NK-92 (cell line): ENCODE data around the gene SPATA46.
"Not testable (repeated sequence)": the region's sequence is repeated elsewhere in the genome, so short reads cannot be mapped to it uniquely, and the experiment has no call there.

Source experiments
- DNase-seq: peaks from one replicate; lab custom pipeline; 2025; ENCODE audit not compliant: unreplicated experiment; lab: John Stamatoyannopoulos, UW

Gene SPATA46

DNA sequence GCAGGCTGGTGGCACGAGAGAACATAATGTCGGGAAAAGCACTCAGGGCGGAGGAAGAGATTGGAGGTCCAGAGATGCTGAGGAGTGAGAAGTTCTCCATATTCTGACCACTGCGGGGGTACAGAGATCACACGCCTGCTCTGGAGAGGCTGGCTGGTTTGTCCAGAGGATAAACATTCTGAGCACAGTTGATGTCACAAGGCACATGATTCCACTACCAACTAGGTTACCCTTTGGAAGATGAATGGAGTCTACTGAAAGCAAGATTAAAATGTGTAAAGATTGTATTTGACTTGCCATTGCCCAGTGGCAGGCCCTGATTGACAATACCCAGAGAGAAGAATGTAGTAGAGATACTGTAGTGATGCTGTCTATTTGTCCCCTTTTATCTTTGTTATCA, at the start of gene SPATA46:
TSS of gene SPATA46 (minus strand) at position 164 of the 400 bp plus-strand sequence. CDS start at position 100, 64 bp downstream.
- DNase-seq, result no peak

DNA sequence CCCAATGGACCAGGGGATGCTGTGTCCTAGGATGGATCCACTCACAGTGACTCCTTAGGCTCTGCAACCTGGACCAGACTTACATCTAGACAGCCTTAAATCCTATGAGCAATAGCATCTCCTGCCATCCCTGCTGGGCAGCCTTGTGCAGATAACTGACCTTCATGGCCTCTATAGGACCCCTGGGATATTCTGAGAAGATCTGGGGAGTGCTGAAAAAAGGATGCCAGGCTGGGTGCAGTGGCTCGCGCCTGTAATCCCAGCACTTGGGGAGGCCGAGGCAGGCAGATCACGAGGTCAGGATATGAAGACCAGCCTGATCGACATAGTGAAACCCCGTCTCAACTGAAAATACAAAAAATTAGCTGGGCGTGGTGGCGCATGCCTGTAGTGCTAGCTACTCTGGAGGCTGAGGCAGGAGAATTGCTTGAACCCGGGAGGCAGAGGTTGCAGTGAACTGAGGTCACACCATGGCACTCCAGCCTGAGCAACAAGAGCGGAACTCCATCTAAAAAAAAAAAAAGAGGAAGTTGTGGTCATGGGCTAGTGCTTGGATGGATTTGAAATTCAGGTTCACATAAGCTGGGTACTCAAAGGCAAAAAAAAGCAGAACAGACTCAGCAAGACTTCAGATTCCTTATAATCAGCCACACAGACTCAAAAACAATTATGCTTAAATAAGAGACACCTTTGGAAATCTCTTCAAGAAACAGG, 46.2 kb upstream of the SPATA46 start:
- no peak for DNase-seq

DNA sequence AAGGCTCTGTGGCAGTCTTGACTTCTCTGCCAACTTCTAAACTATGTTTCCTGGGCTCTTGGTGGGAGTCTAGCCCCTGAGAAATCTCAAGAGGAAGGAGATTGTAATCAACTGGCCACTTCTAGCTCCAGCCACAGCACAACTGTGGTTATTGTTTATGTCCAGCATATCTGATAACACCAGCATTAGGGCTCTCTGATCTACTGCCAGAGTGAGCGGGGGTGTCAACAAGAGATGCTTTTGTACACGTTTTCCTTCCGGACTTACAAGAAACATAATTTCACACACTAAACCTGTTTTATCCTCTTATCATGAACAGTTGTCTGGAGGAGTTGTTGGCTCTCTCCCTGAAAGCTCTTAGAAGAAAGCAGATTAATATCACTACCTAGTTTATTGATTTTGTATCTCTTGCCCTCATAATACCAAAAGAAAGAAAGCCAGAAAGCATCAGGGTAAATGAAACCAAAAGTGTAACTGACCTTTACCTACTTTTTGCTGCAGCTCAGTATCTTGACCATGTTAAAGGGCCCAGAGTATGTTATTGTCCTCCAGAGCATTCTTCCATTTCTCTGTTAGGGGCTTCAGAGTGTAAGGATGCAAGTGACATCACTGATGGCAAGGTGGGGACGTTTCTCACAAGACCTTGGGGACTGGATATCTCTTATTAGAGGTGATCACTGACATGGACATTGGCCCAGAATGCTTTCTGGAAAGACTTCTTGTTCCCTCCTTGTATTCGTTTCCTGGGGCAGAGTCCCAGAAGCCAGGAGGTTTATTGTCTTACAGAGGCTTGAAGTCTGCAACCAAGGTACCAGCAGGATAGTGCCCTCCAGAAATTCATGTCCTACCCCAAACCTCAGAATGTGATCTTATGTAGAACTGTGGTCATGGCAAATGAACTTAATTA, 44.9 kb upstream of the SPATA46 start:
- DNase-seq, result no peak

DNA sequence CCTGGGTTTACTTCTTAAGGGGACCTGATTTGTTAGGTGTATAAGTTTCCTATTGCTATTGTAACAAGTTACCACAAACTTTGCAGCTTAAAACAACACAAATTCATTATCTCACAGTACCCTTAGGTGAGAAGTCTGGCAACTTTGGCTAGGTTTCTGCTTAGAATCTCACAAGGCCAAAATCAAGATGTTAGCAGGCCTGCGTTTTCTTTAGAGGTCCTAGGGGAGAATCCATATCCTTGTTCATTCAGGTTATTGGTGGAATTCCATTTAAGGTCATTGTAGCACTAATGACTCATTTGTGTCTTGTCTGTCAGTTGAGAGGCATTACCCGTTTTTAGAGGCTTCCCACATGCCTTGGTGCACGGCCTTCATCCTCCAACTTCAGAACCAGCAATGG, 43.5 kb upstream of the SPATA46 start:
- DNase-seq, result no peak

DNA sequence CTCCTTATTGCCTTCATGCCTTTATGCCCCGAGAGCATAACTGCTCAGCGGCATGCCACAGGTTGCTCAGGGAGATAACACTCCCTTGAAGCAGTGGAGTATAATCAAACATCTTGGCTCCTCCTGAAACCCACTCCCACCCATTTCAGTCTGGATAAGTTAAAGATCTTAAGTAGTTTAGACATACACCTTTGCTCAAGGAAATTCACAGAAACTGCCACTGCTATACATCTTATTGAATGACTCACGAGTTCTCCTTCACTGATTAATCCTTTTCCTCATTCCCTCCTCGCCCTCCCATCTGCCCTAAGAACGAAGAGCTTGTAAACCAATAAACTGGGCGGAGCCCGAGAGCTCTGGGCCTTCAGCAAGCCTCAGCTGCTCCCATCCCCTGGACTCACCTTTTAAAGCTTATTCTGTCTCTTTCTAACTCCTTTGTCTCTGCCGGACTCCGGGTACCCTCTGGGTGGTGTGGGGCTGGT, 42.8 kb upstream of the SPATA46 start:
- not testable (repeated sequence) for DNase-seq

DNA sequence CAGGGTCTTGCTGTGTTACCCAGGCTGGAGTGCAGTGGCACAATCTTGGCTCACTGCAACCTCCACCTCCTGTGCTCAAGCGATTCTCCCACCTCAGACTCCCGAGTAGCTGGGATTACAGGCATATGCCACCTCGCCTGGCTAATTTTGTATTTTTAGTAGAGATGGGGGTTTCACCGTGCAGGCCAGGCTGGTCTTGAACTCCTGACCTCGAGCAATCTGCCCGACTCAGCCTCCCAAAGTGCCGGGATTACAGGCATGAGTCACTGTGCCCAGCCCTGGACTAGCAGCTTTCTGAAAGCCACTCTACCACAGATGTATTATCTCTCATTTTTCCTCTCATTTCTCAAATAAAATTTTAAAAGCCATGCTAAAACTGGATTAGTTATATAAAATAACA, 41.9 kb upstream of the SPATA46 start:
- DNase-seq, result not testable (repeated sequence)

- no peak for DNase-seq
Measured at GRCh38 chr1:162417650-162418049, 41.0 kb upstream of the SPATA46 start.

- DNase-seq, result no peak
Measured at GRCh38 chr1:162416909-162417308, 40.3 kb upstream of the SPATA46 start.

DNA sequence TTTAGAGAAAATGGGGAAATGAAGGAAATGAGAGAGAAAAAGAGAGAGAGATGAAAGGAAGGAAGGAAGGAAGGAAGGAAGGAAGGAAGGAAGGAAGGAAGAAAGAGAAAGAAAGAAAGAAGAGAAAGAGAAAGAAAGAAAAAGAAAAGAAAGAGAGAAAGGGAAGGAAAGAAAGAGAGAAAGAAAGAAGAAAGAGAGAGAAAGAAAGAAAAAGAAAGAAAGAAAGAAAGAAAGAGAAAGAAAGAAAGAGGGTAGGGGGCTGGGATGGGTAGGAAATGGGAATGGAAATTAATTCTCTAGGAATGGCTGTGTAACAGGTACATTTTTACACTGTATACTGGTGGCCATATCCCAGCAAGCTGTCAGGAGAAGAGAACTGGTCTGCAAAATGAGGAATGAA, 39.6 kb upstream of the SPATA46 start:
- DNase-seq, result no peak

GRCh38 chr1:162412002-162412401, 35.3 kb upstream of the SPATA46 start, which contains the start of gene SH2D1B:
Gene SH2D1B (minus strand): TSS chr1:162412136. CDS start chr1:162412016, 120 bp downstream.
- DNase-seq, result no peak

GRCh38 chr1:162407539-162407938, 30.9 kb upstream of the SPATA46 start:
- no peak for DNase-seq

DNA sequence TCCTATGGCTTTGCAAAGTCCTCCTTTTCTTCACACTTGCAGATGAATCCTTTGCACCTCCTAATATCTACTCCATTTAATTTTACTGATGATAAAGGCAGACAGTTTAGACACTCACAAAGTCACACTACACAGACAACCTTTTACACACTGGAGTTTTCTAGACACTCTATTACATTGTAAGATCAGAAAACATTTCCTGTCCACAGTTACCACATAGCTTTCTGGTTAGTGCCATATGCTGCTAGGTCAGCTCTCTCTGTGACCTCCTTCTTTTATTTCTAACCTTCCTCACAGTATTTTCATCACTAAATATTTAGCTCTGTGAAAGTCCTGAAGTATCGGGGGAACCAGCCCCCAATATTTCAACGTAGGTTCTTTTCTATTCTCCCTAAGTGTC, 30.2 kb upstream of the SPATA46 start:
- DNase-seq, result no peak

DNA sequence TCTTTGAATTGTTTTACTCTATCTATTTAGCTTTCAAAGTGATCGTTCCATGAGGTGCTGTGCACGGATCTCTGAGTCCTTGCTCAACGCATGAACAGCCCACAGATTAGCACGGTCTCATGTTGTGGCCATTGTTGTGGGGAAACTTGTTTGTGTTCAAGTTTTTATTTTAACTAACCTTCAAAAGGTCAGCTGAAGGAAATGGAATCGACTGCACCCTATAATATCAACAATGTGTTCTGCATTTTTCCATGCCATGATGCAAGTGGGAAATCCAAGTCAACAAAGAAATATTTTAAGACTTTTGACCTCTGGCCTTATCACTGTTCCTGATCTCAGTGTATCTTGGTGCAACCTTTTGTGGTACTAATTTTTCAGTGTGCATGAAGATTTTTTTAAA, 29.1 kb upstream of the SPATA46 start:
- no peak for DNase-seq

DNA sequence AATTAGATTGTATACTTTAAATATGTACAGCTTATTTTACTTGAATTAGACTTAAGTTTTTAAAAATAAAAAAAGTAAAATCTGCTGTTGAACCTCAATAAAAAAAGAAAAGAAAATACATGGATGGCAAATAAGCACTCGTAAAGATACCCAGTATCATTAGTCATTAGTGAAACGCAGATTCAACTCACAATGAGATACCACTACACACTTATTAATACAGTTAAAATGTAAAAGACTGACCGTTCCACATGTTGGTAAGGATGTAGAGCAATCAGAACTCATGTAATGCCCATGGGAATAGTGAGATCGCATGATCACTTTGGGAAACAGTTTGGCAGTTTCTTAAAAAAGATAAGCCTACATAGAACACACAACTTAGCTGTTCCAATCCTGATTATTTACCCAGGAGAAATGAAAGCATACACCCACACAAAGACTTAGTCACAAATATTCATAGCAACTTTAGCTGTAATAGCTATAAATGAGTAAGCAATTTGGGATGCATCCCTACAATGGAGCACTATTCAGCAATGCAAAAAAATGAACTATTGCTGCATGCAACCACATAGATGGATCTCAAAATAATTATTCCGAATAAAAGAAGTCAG, 28.0 kb upstream of the SPATA46 start:
- DNase-seq, result no peak

DNA sequence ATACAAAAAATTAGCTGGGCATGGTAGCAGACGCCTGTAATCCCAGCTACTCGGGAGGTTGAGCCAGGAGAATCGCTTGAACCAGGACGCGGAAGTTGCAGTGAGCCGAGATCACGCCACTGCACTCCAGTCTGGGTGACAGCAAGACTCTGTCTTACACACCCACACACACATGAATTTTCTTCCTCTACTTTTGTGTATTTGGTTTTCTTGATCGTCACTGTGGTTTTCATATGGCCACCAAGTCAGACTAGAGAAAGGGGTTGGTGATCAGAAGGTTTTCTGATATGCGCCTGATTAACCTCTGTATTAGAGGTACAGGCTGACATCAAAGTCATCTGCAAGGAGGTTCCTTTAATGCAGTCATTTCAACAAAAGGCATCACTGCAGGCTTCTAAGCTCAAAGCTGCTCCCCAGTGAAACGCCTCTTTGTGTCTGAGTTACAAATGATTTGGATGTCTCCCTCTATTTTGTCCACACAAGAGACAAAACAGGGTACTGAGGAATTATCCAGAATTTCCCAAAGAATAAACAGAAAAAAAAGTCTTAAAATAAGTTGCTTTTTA, 24.2 kb upstream of the SPATA46 start:
- DNase-seq, result no peak

GRCh38 chr1:162398999-162399580, 22.4 kb upstream of the SPATA46 start:
- no peak for DNase-seq

DNA sequence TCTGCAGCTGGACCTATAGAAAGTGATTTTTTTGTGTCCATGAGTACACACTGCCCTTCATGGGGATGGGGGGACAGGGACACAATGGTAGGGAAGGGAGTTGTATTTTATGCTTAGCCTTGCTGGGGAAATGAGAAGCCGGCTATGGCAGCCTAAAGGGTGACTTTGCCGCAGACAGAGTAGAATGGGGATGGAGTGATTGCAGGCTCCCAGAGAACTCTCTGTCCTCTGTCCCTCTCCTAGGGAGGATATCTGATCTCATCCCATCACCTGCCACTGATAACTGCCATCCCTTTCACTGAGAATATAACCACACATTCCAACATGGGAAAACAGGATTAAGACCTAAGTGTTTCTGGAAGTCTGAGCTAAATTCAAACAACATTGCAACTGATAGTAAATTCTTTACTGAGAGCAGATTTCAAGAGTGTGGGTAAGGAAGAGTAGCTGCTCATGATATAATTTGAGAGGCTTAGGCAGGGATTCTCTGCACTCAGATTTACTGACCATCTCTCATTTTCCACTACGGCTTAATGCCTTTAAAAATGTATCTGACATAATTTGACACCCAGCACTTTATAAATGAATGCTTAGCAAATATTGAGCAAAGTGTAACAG, 21.4 kb upstream of the SPATA46 start:
- no peak for DNase-seq

DNA sequence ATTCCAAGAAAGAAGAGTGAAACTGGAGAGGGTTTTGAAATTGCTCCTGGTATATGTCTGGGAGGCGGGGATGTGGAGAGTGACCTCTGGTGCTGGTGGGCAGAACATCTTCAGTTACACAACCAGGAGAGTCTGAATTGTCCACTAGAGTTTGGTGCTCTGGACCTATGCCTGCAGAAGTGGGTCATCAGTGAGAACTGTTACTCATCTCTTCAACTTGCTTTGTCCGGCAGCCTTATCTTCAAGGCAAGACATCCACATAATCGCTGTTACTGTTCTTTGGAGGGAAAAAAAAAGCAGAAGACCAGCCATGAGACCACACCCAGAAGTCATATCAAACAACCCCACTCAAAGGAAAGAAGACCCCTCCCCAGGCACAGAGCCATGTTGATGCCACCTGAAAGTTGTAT, 20.4 kb upstream of the SPATA46 start:
- no peak for DNase-seq

DNA sequence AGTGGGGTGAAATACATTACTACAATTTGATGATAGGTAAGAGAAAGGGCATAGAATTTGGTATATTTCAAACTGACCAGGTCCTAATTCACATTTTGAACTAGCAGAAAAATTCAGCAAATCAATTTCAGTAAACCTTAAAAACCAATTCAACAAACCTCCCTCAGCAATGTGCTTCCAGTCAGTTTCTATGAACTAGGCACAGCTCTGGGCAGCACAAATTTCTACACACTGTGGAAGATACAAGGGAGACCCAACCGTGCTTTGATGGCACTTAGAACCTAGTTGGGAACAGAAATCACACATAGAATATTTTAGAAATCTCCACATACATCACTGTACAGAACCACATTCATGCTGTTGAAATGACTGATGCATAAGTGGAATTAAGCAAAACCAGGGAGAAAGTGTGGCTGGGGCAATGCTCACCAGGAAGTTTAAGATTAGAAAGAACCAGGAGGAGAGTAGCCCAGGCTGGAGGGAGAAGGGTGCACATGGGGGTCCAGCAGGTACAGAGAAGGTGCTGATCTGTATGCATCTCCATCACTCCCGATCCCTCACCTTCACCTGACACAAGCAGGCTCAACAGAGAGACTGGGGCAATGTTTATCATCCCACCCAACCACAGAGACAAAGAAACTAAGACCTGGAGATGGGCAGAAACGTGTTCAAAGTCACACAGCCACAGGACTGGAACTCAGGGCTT, 19.7 kb upstream of the SPATA46 start:
- DNase-seq, result no peak
